HG03097 (cell line): ENCODE results near the gene LRRC75B.
A peak's percentile ranks its signal among the peaks of the same experiment; 100 is the strongest.
"Not testable (repeated sequence)": the region's sequence is repeated elsewhere in the genome, so short reads cannot be mapped to it uniquely, and the experiment has no call there.

ENCODE experiments used
- ATAC-seq: cut with Tn5 transposase; IDR thresholded peaks from one replicate; pipeline ENCODE4 v1.9.1; 2021; ENCODE audit not compliant: unreplicated experiment, low FRiP score

LRRC75B gene

GRCh38 chr22:24555165-24556039, 37.5 kb downstream of the LRRC75B start, which contains the start of gene SNRPD3:
Gene SNRPD3, plus strand, starts transcription at chr22:24555999. Its CDS starts 1,676 bp downstream, at chr22:24557675.
- ATAC-seq, result peak; percentile 66

- ATAC-seq, result peak; percentile 4
Measured at GRCh38 chr22:24554313-24555164, 38.3 kb downstream of the LRRC75B start, which contains the start of gene GUCD1. Gene GUCD1, minus strand, starts transcription at chr22:24555138. Its CDS starts 147 bp downstream, at chr22:24554991.

- no peak for ATAC-seq
Measured at GRCh38 chr22:24553597-24554312, 39.1 kb downstream of the LRRC75B start.

GRCh38 chr22:24552503-24553286, 40.2 kb downstream of the LRRC75B start:
- ATAC-seq, result not testable (repeated sequence)

- ATAC-seq, result no peak
Measured at GRCh38 chr22:24550902-24551435, 41.9 kb downstream of the LRRC75B start.

- no peak for ATAC-seq
Measured at GRCh38 chr22:24550028-24550901, 42.6 kb downstream of the LRRC75B start.

GRCh38 chr22:24548812-24549211, 44.1 kb downstream of the LRRC75B start:
- ATAC-seq, result no peak

GRCh38 chr22:24543679-24544243, 49.1 kb downstream of the LRRC75B start:
- ATAC-seq, result no peak

GRCh38 chr22:24543185-24543601, 49.7 kb downstream of the LRRC75B start:
- no peak for ATAC-seq

GRCh38 chr22:24542641-24543040, 50.2 kb downstream of the LRRC75B start:
- no peak for ATAC-seq

- ATAC-seq, result no peak
Measured at GRCh38 chr22:24541681-24542515, 51.0 kb downstream of the LRRC75B start.

GRCh38 chr22:24540470-24540869, 52.4 kb downstream of the LRRC75B start:
- ATAC-seq, result no peak

GRCh38 chr22:24536089-24536488, 56.8 kb downstream of the LRRC75B start:
- ATAC-seq, result no peak
